Large intestine (tissue), 3 donors: ENCODE results near the gene OSBPL3. TPM values are rescaled to one million over a fixed set of nuclear protein-coding genes. Genes with fewer than 3 reads are reported as not detected.
A peak's percentile ranks its signal among the peaks of the same experiment; 100 is the strongest.

ENCODE experiments used
- DNase-seq, 2 donors: peaks; one replicate each; pipeline versions ENCODE4 v3.0.0 to v3.0.0-alpha.2; 2013
- H3K27ac ChIP-seq: one replicate; pipeline ENCODE4 v1.5.1; 2013; ENCODE audit warnings: low read length
- H3K27me3 ChIP-seq: 2 replicates; pipeline ENCODE4 v1.6.1; 2013; ENCODE audit warnings: low read length; ENCODE audit not compliant: control insufficient read depth, insufficient read depth
- H3K36me3 ChIP-seq: 2 replicates; pipeline ENCODE4 v1.6.1; 2013; ENCODE audit warnings: low read length; ENCODE audit not compliant: control insufficient read depth, insufficient read depth
- H3K4me1 ChIP-seq: one replicate; pipeline ENCODE4 v1.6.1; 2013; ENCODE audit warnings: low read length; ENCODE audit not compliant: control insufficient read depth, insufficient read depth
- H3K4me3 ChIP-seq: one replicate; pipeline ENCODE4 v1.5.1; 2013; ENCODE audit warnings: low read length
- H3K9me3 ChIP-seq: one replicate; pipeline ENCODE4 v1.6.1; 2013; ENCODE audit warnings: mild to moderate bottlenecking, low read depth, low read length, moderate library complexity; ENCODE audit not compliant: control insufficient read depth
- WGBS: methylation state at CpG from one replicate; pipeline ENCODE4 v1.1.5; 2013; ENCODE audit warnings: low lambda C conversion rate; ENCODE audit not compliant: insufficient coverage; 5-methylcytosine and 5-hydroxymethylcytosine counted together
- polyA plus RNA-seq: library from polyadenylated mRNA; unstranded; fragments of 120-200 nt; gene quantifications from one replicate; pipeline ENCODE4 v1.2.1, GENCODE V29; 2013

OSBPL3 gene
- polyA plus RNA-seq, 1 donor = 32.4 TPM

- Histone ChIP-seq H3K4me1 (peaks cover 8% of the 10 kb centered on the region), H3K9me3 (no peaks in the 10 kb centered on the region), H3K27me3 (no peaks in the 10 kb centered on the region), H3K36me3 (no peaks in the 10 kb centered on the region), H3K4me3 (no peak overlapping the region), H3K27ac (no peak overlapping the region)
- DNase-seq = peak in 1 of 2 donors; percentile 14
- no CpG with 5 or more reads among the region's 3 CpGs for WGBS
These were observed 58.7 kb downstream of the OSBPL3 start for GRCh38 chr7:24921362-24921679.

GRCh38 chr7:24920451-24921361 lies 59.3 kb downstream of the OSBPL3 start:
- Histone ChIP-seq H3K4me3 (no peak overlapping the region), H3K27ac (no peak overlapping the region), H3K9me3 (no peaks in the 10 kb centered on the region), H3K27me3 (no peaks in the 10 kb centered on the region), H3K4me1 (peaks cover 8% of the 10 kb centered on the region), H3K36me3 (no peaks in the 10 kb centered on the region)
- no peak for DNase-seq
- 100% methylated on average over 1 of the region's 3 CpGs for WGBS

GRCh38 chr7:24917510-24918239 lies 62.3 kb downstream of the OSBPL3 start:
- 80% methylated on average over 1 of the region's 3 CpGs for WGBS
- Histone ChIP-seq H3K4me1 (peaks cover 3% of the 10 kb centered on the region), H3K36me3 (no peaks in the 10 kb centered on the region), H3K4me3 (no peak overlapping the region), H3K27ac (no peak overlapping the region), H3K27me3 (no peaks in the 10 kb centered on the region), H3K9me3 (no peaks in the 10 kb centered on the region)
- DNase-seq = no peak

- H3K9me3 ChIP-seq = no peaks in the 10 kb centered on the region
- no peaks in the 10 kb centered on the region for H3K27me3 ChIP-seq
- WGBS = no CpG with 5 or more reads among the region's 4 CpGs
- peaks cover 3% of the 10 kb centered on the region for H3K4me1 ChIP-seq
- H3K36me3 ChIP-seq = no peaks in the 10 kb centered on the region
- no peak for DNase-seq
- no peak overlapping the region for H3K27ac ChIP-seq
- H3K4me3 ChIP-seq = no peak overlapping the region
These were observed 63.4 kb downstream of the OSBPL3 start for GRCh38 chr7:24916463-24917040.

GRCh38 chr7:24914465-24914859 lies 65.5 kb downstream of the OSBPL3 start:
- no peak for DNase-seq
- Histone ChIP-seq H3K4me3 (no peak overlapping the region), H3K9me3 (no peaks in the 10 kb centered on the region), H3K27me3 (no peaks in the 10 kb centered on the region), H3K36me3 (no peaks in the 10 kb centered on the region), H3K27ac (no peak overlapping the region), H3K4me1 (no peaks in the 10 kb centered on the region)
- no CpG with 5 or more reads among the region's 1 CpG for WGBS

- Histone ChIP-seq H3K9me3 (no peaks in the 10 kb centered on the region), H3K27me3 (no peaks in the 10 kb centered on the region), H3K36me3 (no peaks in the 10 kb centered on the region), H3K4me3 (no peak overlapping the region), H3K27ac (no peak overlapping the region), H3K4me1 (no peaks in the 10 kb centered on the region)
- 100% methylated on average over 2 of the region's 4 CpGs for WGBS
- no peak for DNase-seq
These were observed 66.0 kb downstream of the OSBPL3 start for GRCh38 chr7:24913801-24914464.

- Histone ChIP-seq H3K9me3 (no peaks in the 10 kb centered on the region), H3K27me3 (no peaks in the 10 kb centered on the region), H3K36me3 (no peaks in the 10 kb centered on the region), H3K4me3 (no peak overlapping the region), H3K4me1 (no peaks in the 10 kb centered on the region), H3K27ac (no peak overlapping the region)
- no CpG with 5 or more reads among the region's 8 CpGs for WGBS
- DNase-seq = no peak
These were observed 67.0 kb downstream of the OSBPL3 start for GRCh38 chr7:24912874-24913514.

- no peaks in the 10 kb centered on the region for H3K9me3 ChIP-seq
- no peaks in the 10 kb centered on the region for H3K27me3 ChIP-seq
- no peak overlapping the region for H3K4me3 ChIP-seq
- no peak overlapping the region for H3K27ac ChIP-seq
- no peaks in the 10 kb centered on the region for H3K4me1 ChIP-seq
- no peaks in the 10 kb centered on the region for H3K36me3 ChIP-seq
- no peak for DNase-seq
- WGBS = no CpG with 5 or more reads among the region's 4 CpGs
These were observed 67.6 kb downstream of the OSBPL3 start for GRCh38 chr7:24912424-24912823.

- H3K27ac ChIP-seq = no peak overlapping the region
- no peak overlapping the region for H3K4me3 ChIP-seq
- H3K4me1 ChIP-seq = no peaks in the 10 kb centered on the region
- WGBS = 100% methylated on average over 2 of the region's 3 CpGs
- H3K27me3 ChIP-seq = no peaks in the 10 kb centered on the region
- H3K9me3 ChIP-seq = no peaks in the 10 kb centered on the region
- no peak for DNase-seq
- H3K36me3 ChIP-seq = no peaks in the 10 kb centered on the region
These were observed 68.8 kb downstream of the OSBPL3 start for GRCh38 chr7:24911213-24911603.
